Retinal pigment epithelial cell (primary cell): ENCODE measurements around the gene UBR2.
"Not testable (repeated sequence)": the region's sequence is repeated elsewhere in the genome, so short reads cannot be mapped to it uniquely, and the experiment has no call there.

ENCODE experiments used
- DNase-seq: peaks from one replicate; pipeline ENCODE4 v3.0.0-alpha.2; 2010; ENCODE audit warnings: low read depth
- H3K4me3 ChIP-seq: 2 replicates; pipeline ENCODE4 v1.5.1; 2011; ENCODE audit warnings: mild to moderate bottlenecking, low read length, control low read depth, moderate library complexity
- TF ChIP-seq, protein P1 (sequence below): conservative IDR thresholded peaks from 2 replicates; pipeline ENCODE4 v1.5.1; 2011; ENCODE audit warnings: low read depth, low read length, control low read depth, inconsistent platforms

Gene UBR2

DNA sequence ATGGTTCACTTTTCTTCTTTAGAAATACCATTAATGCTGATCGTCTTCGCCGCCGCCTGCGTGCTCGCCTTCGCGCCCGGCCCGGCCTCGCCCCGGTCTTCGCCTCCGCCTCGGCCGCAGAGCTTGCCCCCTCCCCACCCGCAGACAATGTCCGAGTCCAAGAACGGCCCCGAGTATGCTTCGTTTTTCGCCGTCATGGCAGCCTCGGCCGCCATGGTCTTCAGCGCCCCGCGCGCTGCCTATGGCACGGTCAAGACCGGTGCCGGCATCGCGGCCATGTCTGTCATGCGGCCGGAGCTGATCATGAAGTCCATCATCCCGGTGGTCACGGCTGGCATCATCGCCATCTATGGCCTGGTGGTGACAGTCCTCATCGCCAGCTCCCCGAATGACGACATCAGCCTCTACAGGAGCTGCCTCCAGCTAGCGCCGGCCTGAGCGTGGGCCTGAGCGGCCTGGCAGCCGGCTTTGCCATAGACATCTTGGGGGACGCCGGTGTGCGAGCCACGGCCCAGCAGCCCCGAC lies 163.3 kb downstream of the UBR2 start:
- TF ChIP-seq, protein P1, sequence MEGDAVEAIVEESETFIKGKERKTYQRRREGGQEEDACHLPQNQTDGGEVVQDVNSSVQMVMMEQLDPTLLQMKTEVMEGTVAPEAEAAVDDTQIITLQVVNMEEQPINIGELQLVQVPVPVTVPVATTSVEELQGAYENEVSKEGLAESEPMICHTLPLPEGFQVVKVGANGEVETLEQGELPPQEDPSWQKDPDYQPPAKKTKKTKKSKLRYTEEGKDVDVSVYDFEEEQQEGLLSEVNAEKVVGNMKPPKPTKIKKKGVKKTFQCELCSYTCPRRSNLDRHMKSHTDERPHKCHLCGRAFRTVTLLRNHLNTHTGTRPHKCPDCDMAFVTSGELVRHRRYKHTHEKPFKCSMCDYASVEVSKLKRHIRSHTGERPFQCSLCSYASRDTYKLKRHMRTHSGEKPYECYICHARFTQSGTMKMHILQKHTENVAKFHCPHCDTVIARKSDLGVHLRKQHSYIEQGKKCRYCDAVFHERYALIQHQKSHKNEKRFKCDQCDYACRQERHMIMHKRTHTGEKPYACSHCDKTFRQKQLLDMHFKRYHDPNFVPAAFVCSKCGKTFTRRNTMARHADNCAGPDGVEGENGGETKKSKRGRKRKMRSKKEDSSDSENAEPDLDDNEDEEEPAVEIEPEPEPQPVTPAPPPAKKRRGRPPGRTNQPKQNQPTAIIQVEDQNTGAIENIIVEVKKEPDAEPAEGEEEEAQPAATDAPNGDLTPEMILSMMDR, result no peak
- no peak for DNase-seq
- H3K4me3 ChIP-seq, result peak overlapping the region; percentile 52

GRCh38 chr6:42727627-42728026 lies 163.8 kb downstream of the UBR2 start:
- DNase-seq, result no peak
- peak overlapping the region; percentile 52 for H3K4me3 ChIP-seq
- TF ChIP-seq, protein P1, result no peak

GRCh38 chr6:42729731-42730130 lies 165.9 kb downstream of the UBR2 start:
- TF ChIP-seq, protein P1, result no peak
- no peak for DNase-seq
- no peak overlapping the region for H3K4me3 ChIP-seq

DNA sequence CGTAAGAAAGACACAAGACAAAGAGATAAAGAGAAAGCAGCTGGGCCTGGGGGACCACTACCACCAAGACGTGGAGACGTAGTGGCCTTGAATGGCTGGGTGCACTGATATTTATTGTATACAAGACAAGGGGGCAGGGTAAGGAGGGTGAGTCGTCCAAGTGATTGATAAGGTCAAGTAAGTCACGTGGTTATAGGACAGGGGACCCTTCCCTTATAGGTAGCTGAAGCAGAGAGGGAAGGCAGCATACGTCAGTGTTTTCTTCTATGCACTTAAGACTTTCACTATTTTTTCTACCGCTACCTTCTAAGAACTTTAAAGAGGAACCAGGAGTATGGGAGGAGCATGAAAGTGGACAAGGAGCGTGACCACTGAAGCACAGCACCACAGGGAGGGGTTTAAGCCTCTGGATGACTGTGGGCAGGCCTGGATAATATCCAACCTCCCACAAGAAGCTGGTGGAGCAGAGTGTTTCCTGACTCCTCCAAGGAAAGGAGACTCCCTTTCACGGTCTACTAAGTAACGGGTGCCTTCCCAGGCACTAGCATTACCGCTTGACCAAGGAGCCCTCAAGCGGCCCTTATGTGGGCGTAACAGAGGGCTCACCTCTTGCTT lies 170.1 kb downstream of the UBR2 start:
- H3K4me3 ChIP-seq, DNase-seq: not testable (repeated sequence)

DNA sequence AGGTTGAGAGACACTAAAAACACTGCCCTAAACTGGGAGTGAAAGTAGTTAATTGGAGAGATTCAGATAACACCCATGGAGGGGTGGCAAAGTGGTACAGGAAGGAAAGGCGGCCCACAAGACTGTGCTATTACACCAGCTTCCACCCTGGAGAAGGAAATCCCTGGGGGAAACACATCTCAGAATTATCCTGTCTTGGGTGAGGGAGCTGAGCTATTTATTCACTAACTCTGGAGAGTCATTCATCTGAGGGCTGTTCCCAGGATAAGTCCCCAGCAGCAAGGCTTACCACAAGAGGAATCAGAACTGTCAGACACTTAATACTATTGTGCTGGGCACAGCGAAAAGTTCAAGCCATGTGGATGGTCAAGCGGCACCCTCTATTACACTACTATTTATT lies 172.1 kb downstream of the UBR2 start:
- H3K4me3 ChIP-seq, result no peak overlapping the region
- TF ChIP-seq, protein P1, result no peak
- DNase-seq, result no peak

- no peak overlapping the region for H3K4me3 ChIP-seq
- TF ChIP-seq, protein P1, result no peak
- no peak for DNase-seq
Observed at GRCh38 chr6:42740725-42741124, 176.9 kb downstream of the UBR2 start.

- H3K4me3 ChIP-seq, result no peak overlapping the region
- DNase-seq, result no peak
- TF ChIP-seq, protein P1, result no peak
Observed at GRCh38 chr6:42742116-42742894, 178.5 kb downstream of the UBR2 start.
